NCI-H748 (cell line): Measurements from ENCODE around the gene PCDHGA1.
"Not testable (repeated sequence)": the region's sequence is repeated elsewhere in the genome, so short reads cannot be mapped to it uniquely, and the experiment has no call there.

ENCODE experiments used
- DNase-seq: peaks from one replicate; lab custom pipeline; 2025; ENCODE audit not compliant: unreplicated experiment; lab: John Stamatoyannopoulos, UW

The PCDHGA1 gene

DNA sequence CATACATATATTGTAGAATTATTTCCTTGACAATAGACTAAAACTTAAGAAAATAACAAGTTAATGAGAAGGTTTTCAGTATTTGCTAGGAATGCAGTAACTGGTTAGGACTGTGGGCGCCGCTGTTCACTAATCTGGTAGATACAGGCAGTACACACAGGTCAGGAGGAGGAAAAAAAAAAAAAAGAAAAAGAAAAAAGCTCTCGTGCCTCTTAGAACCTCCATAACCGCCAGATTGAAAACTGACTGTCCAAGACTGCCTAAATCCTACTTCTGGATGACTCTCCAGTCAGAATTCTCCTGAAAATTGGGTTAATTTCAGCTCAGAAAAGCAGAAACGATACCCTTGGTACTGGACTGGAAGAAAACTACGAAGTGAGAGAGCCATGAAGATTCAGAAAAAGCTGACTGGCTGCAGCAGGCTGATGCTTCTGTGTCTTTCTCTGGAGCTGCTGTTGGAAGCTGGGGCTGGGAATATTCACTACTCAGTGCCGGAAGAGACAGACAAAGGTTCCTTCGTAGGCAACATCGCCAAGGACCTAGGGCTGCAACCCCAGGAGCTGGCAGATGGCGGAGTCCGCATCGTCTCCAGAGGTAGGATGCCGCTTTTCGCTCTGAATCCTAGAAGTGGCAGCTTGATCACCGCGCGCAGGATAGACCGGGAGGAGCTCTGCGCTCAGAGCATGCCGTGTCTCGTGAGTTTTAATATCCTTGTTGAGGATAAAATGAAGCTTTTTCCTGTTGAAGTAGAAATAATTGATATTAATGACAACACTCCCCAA, at the start of gene PCDHGA1:
Gene PCDHGA1 (plus strand): TSS at position 216 of the 782 bp plus-strand sequence.
- DNase-seq = peak; percentile 36

DNA sequence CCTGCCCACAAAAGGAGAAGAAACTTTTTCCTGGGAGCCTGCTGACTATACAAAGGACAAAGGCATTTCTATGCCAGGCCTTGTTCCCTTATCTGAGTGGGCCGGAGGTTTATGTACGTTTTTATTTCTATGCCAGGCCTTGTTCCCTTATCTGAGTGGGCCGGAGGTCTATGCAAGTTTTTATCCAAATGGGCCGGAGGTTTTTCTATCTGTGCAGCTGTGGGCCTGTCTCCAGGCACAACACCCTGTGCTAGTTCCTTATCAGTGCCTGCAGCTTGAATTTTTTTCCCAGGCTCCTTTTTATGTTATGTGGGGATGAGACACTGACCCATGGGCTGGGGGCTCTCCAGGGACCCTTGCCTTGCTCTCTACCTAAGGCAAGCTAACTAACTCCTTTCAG, 31.9 kb upstream of the PCDHGA1 start:
- DNase-seq = no peak

DNA sequence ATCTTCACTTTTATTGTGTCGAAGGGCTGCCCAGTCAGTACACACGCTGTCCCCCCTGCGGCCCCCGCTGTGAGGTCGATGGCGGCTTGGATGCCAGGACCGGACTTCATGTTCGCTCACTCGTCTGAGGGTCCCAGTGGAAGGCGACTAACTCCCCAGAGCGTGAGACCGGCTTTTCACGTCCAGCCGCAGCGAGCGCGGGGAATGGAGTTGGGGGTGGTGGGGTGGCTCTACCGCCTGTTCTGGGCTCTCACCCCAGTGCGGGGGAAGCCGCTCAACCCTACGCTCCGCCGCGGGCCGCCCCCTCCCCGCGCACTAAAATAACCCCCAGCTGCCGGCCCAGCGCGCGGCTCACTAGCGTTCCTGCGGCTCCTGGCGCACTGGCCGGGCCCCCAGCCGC, 26.6 kb upstream of the PCDHGA1 start, which contains the start of gene SLC25A2:
Gene SLC25A2 (minus strand): TSS at position 294 of the 400 bp plus-strand sequence. CDS start 184 bp downstream, at position 110.
- DNase-seq = no peak

DNA sequence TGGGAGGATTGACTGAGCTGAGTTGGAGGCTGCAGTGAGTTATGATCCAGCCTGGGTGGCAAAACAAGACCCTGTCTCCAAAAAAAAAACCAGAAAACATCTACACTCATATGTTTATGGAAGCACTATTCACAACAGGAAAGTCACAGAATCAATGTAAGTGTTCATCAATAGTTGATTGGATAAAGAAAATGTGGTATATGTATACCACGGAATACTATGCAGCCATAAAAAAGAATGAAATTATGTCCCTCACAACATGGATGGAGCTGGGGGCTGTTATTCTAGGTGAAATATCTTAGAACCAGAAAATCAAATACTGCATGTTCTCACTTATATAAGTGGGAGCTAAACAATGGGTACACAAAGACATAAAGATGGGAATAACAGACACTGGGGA, 23.7 kb upstream of the PCDHGA1 start:
- no peak for DNase-seq

DNA sequence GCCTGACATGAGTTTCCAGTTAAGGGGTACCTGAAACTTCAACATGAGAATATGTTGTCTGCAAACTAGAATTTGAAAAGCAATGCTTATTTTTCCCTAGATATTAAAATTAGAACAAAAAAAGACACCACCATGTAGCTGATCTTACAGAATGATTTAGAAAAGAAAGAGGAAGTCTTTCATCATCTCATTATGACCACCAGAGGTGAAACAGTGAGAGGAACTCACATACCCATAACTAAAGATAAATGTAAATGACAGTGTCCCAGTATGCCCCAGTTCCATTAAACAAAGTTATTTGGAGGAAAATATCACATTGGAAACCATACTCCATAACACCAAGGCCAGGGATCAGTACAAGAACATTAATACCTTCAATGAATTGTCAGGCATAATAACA, 16.6 kb upstream of the PCDHGA1 start:
- DNase-seq = no peak

DNA sequence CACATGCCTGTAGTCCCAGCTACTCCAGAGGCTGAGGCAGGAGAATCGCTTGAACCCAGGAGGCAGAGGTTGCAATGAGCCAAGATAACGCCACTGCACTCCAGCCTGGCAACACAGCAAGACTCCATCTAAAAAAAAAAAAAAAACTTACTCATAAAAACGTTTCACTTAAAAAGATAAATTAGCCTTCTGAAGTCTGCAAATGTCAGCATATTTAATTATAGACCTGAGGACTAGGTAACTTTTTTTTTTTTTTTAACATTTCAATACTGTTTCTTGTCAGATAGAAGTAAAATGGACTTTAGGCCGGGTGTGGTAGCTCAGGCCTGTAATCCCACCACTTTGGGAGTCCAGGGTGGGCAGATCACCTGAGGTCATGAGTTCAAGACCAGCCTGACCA, 13.4 kb upstream of the PCDHGA1 start:
- DNase-seq = not testable (repeated sequence)

DNA sequence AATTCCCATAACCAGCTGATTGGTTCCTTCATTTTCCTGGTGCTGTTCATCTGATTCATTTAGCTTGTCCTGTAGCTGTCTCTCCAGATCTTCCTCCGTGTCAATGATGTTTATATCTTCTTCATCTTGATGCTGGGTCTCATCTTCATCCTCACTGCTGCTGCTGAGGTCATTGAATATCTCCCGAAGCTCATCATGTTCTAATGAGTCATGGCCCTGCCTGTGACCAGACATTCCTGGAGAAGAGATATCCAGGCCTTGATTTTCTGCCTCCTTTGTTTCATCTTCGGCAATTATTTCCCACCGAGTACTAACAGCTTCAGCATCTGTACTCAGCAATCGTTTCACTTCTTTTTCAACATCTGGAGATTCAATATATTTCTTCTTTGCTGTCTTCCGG, 11.1 kb upstream of the PCDHGA1 start:
- DNase-seq = no peak

DNA sequence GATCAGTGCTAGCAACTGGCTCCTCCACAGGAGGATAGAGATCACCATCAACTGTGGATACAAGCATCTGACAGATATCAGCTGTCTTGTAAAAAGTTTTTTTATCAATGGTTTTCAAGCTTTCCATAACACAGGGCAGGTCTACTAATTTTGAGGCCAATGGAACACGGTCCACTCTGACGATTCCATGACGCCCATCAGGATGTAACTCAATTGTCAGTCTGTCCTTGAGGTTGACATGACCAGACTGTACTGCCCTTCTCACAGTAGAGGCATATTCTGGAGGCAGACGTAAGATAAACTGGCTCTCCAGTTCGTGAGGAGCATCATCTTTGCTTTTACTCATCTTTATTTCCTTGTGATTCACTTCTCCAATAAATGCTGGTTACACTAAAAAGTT, 10.6 kb upstream of the PCDHGA1 start:
- DNase-seq = no peak

DNA sequence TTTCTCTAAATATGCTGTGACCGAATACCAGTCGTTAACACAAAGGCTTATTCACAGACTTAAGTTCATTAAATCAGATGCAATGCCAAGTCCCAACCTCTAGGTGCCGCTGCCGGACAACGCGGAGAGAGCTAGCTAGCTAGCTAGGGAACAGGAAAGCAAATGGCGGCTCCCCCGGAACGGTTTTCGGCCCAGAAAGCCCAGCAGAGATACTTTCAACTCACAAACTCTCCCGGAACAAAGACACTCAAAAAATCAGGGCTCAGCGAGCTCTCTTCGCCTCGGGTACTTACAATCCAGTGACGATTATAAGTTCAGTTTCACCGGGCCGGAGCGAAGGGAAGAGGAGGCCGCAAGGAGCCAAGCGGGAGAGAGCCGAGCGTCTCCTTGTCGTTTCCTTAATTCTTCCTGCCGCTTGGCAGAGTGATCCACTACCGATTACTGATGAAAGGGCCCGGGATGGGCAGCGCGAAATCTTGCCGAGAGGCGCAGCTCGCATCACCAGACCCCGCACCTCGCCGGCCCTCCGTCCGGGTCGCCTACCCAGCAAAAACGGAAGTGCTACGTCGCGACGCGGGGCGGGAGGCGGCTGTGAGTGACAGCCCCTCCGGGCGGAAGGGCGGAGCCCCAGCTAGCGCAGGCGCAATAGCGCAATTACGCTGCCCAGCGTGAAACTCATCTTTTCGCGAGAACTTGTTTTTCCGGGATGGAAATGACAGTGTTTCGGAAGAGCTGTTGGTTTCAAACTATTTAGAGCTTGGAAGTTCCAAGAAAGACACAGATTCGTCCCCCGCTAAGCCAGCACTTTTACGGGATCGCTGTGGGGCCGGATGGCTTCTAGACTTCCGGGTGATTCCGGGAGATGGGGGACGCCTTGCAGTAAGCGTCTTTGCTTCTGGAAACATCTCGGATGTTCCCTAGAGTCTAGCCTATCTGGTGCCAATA, 9.8 kb upstream of the PCDHGA1 start, which contains the start of gene TAF7:
Gene TAF7 (minus strand): TSS at position 560 of the 945 bp plus-strand sequence. CDS start 740 bp downstream, outside the sequence.
- peak; percentile 94 for DNase-seq

DNA sequence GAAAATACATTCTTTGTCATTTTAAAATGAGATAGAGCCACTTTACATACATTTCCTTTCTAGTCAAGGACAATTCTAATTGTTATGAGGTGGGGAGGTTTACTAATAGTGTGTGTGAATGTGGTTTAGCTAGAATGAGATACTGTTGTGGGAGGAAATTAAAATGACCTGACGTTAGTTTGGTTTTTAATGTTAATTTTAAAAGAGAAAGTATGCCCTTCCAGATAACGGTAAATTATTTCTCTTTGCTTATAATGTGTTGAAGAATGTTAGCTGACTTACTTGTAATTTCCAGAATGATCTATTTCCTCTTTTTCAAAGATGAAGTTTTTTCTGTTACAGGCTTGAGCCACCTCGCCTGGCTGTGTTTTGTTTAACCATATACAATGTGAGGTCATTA, 8.1 kb upstream of the PCDHGA1 start:
- no peak for DNase-seq

DNA sequence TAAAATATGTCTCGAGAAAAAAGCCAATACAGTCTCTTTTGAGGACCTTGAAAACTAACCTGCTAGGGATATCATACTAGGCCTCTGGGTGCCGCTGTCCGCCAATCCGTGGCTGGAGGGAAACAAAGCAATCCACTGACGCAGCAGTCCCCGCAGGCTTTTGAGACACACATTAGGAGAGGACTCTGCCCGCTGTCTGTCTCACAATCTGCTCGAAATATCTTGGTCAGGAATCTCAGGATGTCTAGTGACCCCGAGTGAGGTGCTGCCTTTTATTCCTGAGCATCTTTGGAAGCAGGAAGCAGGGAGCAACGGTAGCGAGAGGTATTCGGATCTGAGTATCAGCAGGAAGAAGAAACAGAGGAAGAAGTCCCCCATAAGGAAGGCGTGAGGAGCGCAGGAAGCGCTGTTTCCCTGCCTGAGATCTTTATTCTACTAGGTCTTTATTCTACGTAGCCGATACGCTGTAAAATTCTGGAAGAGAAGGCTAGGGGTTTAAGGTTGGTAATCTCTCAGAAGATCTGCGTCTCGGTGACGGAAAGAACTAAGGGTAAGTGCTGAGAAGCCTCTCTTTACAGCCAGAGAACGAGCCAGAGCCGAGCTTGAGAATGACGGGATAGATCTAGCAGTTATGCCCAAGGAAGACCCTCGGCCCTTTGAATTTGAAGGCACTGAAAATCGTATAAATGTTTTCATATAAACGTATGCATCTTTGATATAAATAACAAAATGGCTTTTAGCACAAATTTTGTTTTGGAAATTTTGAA, 4.0 kb upstream of the PCDHGA1 start:
- DNase-seq = peak; percentile 90

DNA sequence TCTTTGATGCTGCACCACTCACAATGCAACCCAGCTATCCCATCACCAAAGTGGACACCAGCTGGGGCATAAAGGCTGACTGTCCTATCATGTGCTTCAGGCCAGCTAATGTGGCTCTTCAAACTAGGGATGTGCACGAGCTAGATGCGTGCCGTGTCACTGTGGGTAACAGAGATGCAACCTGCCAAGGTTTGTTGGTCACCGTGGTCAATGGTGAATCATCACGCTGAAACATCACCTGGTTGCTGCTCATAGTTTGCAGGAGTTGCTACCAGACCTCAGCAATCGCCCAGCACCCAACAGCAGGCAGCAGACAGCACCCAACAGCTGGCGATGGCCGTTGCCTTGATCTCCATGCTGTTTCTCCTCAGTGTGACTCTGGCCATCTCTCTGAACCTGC, 2.1 kb upstream of the PCDHGA1 start:
- DNase-seq = no peak

DNA sequence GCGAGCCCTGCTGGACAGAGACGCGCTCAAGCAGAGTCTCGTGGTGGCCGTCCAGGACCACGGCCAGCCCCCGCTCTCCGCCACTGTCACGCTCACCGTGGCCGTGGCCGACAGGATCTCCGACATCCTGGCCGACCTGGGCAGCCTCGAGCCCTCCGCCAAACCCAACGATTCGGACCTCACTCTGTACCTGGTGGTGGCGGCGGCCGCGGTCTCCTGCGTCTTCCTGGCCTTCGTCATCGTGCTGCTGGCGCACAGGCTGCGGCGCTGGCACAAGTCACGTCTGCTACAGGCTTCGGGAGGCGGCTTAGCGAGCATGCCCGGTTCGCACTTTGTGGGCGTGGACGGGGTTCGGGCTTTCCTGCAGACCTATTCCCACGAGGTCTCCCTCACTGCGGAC, 2.3 kb downstream of the PCDHGA1 start:
- not testable (repeated sequence) for DNase-seq

DNA sequence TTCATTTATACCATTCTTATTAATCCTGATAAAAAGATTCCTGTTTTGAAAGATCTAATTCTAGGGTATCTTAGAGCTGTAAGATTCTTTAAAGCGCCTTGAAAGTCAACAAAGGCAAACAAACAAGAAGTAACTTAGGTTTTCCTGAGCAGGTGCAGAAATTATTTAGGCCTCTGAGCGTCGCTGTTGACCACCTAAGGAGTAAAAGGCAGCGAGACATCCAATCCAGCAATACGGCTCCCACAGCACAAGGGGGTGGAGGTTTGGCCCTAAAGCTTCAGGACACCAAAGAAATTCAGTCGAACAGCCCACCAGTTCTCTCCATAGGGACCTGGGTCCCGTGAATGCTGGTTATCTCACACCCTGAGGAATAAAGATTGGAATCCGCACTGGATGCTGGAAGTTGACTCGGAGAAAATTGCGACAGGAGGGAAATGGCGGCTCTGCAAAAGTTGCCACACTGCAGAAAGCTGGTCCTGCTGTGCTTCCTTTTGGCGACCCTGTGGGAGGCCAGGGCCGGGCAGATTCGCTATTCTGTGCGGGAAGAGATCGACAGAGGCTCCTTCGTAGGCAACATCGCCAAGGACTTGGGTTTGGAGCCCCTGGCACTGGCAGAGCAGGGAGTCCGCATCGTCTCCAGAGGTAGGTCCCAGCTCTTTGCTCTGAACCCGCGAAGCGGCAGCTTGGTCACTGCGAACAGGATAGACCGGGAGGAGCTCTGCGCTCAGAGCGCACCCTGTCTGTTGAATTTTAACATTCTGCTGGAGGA, 8.4 kb downstream of the PCDHGA1 start, which contains the start of gene PCDHGA2:
Gene PCDHGA2 (plus strand): TSS at position 223 of the 769 bp plus-strand sequence.
- peak; percentile 30 for DNase-seq

DNA sequence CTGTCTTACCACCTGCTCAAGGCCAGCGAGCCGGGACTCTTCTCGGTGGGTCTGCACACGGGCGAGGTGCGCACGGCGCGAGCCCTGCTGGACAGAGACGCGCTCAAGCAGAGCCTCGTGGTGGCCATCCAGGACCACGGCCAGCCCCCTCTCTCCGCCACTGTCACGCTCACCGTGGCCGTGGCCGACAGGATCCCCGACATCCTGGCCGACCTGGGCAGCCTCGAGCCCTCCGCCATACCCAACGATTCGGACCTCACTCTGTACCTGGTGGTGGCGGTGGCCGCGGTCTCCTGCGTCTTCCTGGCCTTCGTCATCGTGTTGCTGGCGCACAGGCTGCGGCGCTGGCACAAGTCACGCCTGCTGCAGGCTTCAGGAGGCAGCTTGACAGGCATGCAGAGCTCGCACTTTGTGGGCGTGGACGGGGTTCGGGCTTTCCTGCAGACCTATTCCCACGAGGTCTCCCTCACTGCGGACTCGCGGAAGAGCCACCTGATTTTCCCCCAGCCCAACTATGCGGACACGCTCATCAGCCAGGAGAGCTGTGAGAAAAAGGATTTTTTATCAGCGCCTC, 10.6 kb downstream of the PCDHGA1 start:
- not testable (repeated sequence) for DNase-seq

DNA sequence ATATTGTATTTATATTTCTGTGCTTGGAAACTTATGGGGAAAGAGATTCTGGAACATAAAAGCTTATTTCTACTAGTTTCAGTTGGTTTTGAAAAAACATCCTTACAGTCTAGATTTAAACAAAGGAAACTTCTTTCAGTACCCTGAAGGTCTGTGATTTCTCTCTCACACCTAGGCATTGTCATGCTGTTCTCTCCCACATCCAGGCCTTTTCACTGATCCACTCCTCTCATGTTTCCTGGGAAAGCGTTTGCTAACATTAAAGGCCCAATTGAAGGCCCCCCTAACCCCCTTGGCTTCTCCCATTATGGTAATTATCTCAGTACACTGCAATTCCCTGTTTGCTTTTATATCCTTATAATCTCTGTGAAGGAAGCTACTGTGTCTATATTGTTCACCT, 12.5 kb downstream of the PCDHGA1 start:
- DNase-seq = no peak

DNA sequence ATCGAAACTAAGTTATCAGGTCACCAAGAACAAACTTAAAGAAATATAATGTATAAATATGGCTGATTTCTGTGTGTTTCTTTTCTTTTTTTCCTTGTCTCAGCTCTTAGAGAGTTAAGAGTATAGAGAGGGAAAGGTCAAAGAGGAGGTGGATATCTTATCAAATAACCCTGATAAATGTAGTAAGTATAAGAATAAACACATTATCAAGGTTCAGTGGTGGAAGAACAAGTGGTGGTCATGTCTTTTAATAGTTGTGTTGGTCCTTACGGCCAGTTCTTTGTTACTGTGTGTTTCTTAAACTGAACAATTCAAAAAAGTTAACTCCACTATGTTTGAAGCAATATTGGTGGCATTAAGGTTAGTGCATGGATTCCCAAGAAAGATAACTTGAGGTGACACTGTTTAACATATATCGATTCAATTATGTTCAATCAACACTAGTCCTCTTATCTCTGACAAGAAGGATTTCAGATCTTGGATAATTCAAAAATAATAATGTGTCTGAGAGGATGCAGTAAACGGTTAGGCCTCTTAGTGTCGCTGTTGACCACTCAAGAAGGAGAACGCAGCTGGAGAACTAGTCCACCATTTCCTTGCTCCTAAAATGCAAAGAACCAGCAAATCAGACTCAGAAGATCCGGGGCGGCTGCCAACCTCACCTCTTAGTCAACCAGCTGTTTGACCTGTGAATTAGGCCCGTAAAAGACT, 13.1 kb downstream of the PCDHGA1 start, which contains the start of gene PCDHGA3:
Gene PCDHGA3 (plus strand): TSS at position 588 of the 711 bp plus-strand sequence. CDS start 205 bp downstream, outside the sequence.
- peak; percentile 39 for DNase-seq

DNA sequence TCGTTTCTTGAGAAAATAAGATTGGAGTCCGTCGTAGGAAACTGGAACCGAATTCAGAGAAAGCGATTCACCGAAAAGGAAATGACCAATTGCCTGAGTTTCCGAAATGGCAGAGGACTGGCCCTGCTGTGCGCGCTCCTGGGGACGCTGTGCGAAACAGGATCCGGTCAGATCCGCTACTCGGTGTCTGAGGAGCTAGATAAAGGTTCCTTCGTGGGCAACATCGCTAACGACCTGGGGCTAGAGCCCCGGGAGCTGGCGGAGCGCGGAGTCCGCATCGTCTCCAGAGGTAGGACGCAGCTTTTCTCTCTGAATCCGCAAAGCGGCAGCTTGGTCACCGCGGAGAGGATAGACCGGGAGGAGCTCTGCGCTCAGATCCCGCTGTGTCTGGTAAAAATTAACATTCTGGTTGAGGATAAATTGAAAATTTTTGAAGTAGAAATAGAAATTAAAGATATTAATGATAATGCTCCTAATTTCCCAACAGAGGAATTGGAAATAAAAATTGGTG, 13.7 kb downstream of the PCDHGA1 start:
- DNase-seq = no peak

DNA sequence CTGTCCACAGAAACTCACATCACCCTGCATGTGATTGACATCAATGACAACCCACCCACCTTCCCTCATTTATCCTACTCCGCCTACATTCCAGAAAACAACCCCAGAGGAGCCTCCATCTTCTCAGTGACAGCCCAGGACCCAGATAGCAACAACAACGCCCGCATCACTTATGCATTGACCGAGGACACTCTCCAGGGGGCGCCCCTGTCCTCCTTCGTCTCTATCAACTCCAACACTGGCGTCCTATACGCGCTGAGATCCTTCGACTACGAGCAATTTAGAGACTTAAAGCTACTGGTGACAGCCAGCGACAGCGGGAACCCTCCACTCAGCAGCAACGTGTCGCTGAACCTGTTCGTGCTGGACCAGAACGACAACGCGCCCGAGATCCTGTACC, 15.0 kb downstream of the PCDHGA1 start:
- DNase-seq = no peak
